ENCODE results near the gene NXPH2. TPM values are rescaled to one million over a fixed set of nuclear protein-coding genes. Genes with fewer than 3 reads are reported as not detected.

The NXPH2 gene
- total RNA-seq, 4 donors from 2014 or later: not detected

DNA sequence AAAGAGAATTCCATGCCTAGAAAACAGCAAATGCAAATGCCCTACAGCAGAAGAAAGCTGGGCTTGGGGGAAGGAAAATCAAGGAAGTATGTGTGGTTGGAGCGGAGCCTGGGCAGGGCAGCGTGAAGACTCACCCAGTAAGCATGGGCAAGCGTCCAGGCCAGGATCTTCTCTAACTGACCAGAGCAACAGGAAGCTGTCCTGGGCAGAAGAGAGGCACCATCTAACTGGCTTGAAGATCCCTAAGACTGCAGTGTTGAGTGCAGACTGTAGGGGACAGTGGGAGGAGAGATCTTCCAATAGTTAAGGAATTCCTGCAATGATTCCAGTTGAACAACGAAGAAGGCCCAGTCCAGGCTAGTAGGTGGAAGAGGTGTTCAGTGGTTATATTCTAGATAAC, 57.9 kb downstream of the NXPH2 start:
- no peaks in the 10 kb centered on the region for H3K27me3 ChIP-seq
- TF ChIP-seq, protein P1, sequence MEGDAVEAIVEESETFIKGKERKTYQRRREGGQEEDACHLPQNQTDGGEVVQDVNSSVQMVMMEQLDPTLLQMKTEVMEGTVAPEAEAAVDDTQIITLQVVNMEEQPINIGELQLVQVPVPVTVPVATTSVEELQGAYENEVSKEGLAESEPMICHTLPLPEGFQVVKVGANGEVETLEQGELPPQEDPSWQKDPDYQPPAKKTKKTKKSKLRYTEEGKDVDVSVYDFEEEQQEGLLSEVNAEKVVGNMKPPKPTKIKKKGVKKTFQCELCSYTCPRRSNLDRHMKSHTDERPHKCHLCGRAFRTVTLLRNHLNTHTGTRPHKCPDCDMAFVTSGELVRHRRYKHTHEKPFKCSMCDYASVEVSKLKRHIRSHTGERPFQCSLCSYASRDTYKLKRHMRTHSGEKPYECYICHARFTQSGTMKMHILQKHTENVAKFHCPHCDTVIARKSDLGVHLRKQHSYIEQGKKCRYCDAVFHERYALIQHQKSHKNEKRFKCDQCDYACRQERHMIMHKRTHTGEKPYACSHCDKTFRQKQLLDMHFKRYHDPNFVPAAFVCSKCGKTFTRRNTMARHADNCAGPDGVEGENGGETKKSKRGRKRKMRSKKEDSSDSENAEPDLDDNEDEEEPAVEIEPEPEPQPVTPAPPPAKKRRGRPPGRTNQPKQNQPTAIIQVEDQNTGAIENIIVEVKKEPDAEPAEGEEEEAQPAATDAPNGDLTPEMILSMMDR (IDR thresholded peaks at IDR 0.05 in 4 of 5, conservative IDR thresholded peaks at IDR 0.05 in 1 of 5): no peak
- TF ChIP-seq POLR2A (IDR thresholded peaks at IDR 0.05): no peak
- ATAC-seq (no peak), DNase-seq (no peak)
- H3K4me1 ChIP-seq: no peaks in the 10 kb centered on the region
- no peaks in the 10 kb centered on the region for H3K36me3 ChIP-seq
- intact Hi-C loops (cut with DNase I; ENCODE audit: low total_unique reads): no loop called here
- no peaks in the 10 kb centered on the region for H3K9me3 ChIP-seq
- in situ Hi-C loops (cut with MboI; ENCODE audit: low sequenced_read_pairs in 4 of 4): no loop called here
- no peak overlapping the region for H3K27ac ChIP-seq
- no peak overlapping the region for H3K4me3 ChIP-seq

DNA sequence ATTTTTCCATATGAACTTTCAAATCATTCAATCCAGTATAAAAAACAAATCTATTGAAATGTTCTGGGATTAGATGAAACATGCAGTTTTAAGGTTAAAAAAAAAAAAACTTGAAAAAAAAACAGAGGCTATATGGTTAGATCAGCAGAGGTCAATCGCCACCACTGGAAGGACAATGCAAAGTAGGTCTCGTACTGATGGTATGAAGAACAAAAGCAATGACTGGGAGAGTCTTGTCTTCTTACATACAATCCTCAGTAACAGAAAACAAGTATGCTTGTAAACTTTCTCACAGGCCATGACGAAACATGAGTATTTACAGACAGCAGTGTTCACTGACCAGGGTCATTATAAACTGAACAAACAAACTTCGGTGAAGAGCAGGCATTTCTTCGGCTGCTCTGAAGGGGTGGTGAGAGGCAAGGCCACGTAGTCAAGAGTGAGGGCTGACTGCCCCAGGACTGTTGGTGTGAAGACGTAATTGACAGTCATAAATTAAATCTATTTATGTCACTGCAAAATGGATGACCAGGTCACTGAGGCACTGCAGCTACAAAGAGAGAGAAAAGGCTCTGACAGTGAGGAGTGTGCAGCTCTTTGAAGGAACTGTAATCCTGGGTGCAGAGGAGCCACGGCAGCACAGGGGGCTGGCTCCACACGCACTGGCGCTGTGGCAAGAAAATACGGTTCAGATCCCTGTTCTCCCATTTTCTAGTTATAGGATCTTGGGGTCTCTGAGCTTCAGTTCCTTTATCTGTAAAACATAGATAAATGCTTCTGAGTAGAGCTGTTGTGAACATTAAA, 60.0 kb downstream of the NXPH2 start:
- Histone ChIP-seq H3K27ac (no peak overlapping the region), H3K27me3 (no peaks in the 10 kb centered on the region), H3K4me3 (no peak overlapping the region), H3K9me3 (no peaks in the 10 kb centered on the region), H3K4me1 (no peaks in the 10 kb centered on the region), H3K36me3 (no peaks in the 10 kb centered on the region)
- in situ Hi-C loops (cut with MboI; ENCODE audit: low sequenced_read_pairs in 4 of 4): no loop called here
- no peak for ATAC-seq
- no peak for DNase-seq
- intact Hi-C loops (cut with DNase I; ENCODE audit: low total_unique reads): no loop called here
- TF ChIP-seq, protein P1 (IDR thresholded peaks at IDR 0.05 in 4 of 5, conservative IDR thresholded peaks at IDR 0.05 in 1 of 5): no peak
- no peak for TF ChIP-seq POLR2A (IDR thresholded peaks at IDR 0.05)

DNA sequence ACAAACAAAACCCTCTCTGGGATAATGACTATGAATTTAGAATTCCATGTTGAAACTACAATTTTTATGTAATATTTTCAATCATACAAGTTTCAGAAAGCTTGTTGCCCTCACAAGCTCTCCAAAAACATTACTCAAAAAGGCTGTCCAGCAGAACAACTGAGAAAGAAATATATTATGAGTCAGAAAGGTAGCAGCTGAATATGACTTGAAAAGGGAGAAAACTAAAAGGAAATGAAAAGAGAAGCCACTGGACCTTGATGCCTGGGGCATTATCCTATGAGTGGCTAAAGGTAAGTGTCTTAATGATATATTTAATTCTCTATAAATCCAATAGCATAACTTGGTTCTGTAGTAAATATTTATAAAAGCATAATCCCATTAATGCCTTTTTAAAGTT, 61.8 kb downstream of the NXPH2 start:
- in situ Hi-C loops (cut with MboI; ENCODE audit: low sequenced_read_pairs in 4 of 4): no loop called here
- no peaks in the 10 kb centered on the region for H3K27me3 ChIP-seq
- TF ChIP-seq, protein P1 (IDR thresholded peaks at IDR 0.05 in 4 of 5, conservative IDR thresholded peaks at IDR 0.05 in 1 of 5): no peak
- TF ChIP-seq POLR2A (IDR thresholded peaks at IDR 0.05): no peak
- H3K36me3 ChIP-seq: no peaks in the 10 kb centered on the region
- H3K9me3 ChIP-seq: no peaks in the 10 kb centered on the region
- ATAC-seq: no peak
- no peak overlapping the region for H3K4me3 ChIP-seq
- no peak for DNase-seq
- no peak overlapping the region for H3K27ac ChIP-seq
- no peaks in the 10 kb centered on the region for H3K4me1 ChIP-seq
- intact Hi-C loops (cut with DNase I; ENCODE audit: low total_unique reads): no loop called here

DNA sequence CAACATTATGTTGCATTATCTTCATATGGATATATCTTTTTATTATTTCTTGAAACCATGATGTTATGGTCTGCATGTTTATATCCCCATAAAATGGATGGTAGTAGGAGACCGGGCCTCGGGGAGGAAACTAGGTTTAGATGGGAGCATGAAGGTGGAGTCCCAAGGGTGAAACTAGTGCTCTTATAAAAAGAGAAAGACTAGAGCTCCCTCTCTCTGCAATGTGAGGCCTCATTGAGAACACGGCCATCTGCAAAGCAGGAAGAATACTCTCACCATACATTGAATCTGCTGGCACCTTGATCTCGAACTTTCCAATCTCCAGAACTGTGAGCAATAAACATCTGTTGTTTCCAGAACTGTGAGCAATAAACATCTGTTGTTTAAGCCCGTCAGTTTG, 64.0 kb downstream of the NXPH2 start:
- intact Hi-C loops (cut with DNase I; ENCODE audit: low total_unique reads): no loop called here
- H3K4me3 ChIP-seq: no peak overlapping the region
- no peak for DNase-seq
- H3K27ac ChIP-seq: no peak overlapping the region
- no peak for ATAC-seq
- in situ Hi-C loops (cut with MboI; ENCODE audit: low sequenced_read_pairs in 4 of 4): no loop called here
- H3K36me3 ChIP-seq: no peaks in the 10 kb centered on the region
- H3K9me3 ChIP-seq: no peaks in the 10 kb centered on the region
- no peaks in the 10 kb centered on the region for H3K4me1 ChIP-seq
- TF ChIP-seq, protein P1 (IDR thresholded peaks at IDR 0.05 in 4 of 5, conservative IDR thresholded peaks at IDR 0.05 in 1 of 5): no peak
- TF ChIP-seq POLR2A (IDR thresholded peaks at IDR 0.05): no peak
- no peaks in the 10 kb centered on the region for H3K27me3 ChIP-seq

Measured in gastrocnemius medialis (tissue), 4 donors.